Upper lobe of left lung (tissue), 4 donors: Measurements from ENCODE around the gene EXOC1L.

Experiments used
- CTCF ChIP-seq, 6 experiments: fragments of 450-650 bp in 4 of 6; fragments of 200-600 bp in 2 of 6; sonication (generic) in 2 of 6; IDR thresholded peaks; one replicate each; pipeline ENCODE4 v1.5.1; 2016 to 2019; ENCODE audit warnings: antibody characterized with exemption in 6 of 6
- POLR2A ChIP-seq, 4 donors: fragments of 450-650 bp; IDR thresholded peaks; one replicate each; pipeline ENCODE4 v1.5.1; 2016 to 2017; ENCODE audit warnings: antibody characterized with exemption in 4 of 4, mild to moderate bottlenecking in 2 of 4

GRCh38 chr4:55781341-55781740 lies 38.2 kb upstream of the EXOC1L start:
- TF ChIP-seq POLR2A (IDR thresholded peaks at IDR 0.05) (no peak), CTCF (IDR thresholded peaks at IDR 0.05) (no peak)
